Suprapubic skin (tissue), 3 donors: ENCODE results near the gene MED31.

Experiments used
- CTCF ChIP-seq, 2 donors: fragments of 200-600 bp in 1 of 2; fragments of 450-650 bp in 1 of 2; sonication (generic) in 1 of 2; IDR thresholded peaks; one replicate each; pipeline ENCODE4 v1.5.1; 2016 to 2019; ENCODE audit warnings: antibody characterized with exemption in 2 of 2, mild to moderate bottlenecking in 1 of 2, moderate library complexity in 1 of 2
- EP300 ChIP-seq: sonication (generic); formaldehyde crosslinking; IDR thresholded peaks from one replicate; pipeline ENCODE4 v1.6.1; 2017; ENCODE audit warnings: antibody characterized with exemption
- POLR2A ChIP-seq, 2 donors: fragments of 450-650 bp; IDR thresholded peaks; one replicate each; pipeline ENCODE4 v1.6.1; 2017; ENCODE audit warnings: antibody characterized with exemption in 2 of 2, mild to moderate bottlenecking in 2 of 2, moderate library complexity in 2 of 2

GRCh38 chr17:6651354-6651918, at the start of gene MED31, which contains the start of gene C17orf100:
- TF ChIP-seq CTCF (IDR thresholded peaks at IDR 0.05) (no peak), POLR2A (IDR thresholded peaks at IDR 0.05) (peak in 1 of 2 donors; percentile 80), EP300 (no peak)
